GM21576 (cell line): ENCODE results near the gene ACSM2A.
"Not testable (repeated sequence)": the region's sequence is repeated elsewhere in the genome, so short reads cannot be mapped to it uniquely, and the experiment has no call there.

Experiments
- ATAC-seq: cut with Tn5 transposase; IDR thresholded peaks from one replicate; pipeline ENCODE4 v1.9.1; 2021; ENCODE audit warnings: mild to moderate bottlenecking, moderate library complexity; ENCODE audit not compliant: unreplicated experiment

ACSM2A gene

DNA sequence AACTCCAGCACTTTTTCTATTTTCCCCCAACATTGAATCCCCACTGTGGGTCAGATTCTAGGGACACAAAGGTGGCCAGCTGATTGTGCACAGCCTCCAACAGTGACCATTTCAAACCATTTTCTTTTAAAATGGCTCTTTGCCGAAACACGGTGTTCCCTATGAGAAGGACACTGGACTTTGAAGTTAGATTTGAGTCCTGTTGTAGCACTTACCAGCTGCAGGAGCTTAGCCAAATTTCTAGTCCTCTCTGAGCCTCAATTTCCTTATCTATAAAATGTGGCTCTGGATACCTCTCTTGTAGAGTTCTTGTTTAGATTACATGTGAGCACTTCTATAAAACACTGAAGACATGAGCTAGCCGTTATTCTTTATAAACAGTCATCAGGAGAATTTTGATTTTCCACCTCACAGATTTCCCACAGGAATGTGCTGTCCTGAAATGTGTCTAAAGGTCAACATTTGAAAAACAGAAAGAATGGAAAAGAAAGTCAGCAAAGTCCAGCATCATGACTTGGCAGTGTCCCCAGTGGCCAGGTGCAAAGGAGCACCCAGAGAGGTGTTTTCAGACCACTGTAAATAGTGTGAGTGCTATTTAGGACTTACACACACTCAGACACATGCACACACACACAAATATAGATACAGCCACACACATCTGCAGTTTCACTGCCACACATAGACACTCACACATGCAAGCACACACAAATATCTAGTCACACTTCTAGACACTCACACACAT, 4.5 kb upstream of the ACSM2A start:
- ATAC-seq: not testable (repeated sequence)

DNA sequence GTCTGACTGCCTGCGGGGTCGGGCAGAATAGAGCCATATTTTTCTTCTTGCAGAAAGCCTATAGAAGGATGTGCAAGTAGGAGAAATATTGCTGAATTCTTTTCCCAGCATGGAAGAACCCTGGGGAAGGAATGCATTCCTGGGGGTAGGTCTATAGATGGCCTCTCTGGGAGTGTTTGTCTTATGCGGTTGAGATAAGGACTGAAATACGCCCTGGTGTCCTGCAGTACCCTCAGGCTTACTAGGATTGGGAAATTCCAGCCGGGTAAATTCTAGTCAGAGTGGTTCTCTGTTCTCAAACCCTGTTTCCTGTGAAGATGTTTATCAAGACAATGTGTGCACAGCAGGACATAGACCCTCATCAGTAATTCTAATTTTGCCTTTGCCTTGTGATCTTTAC, 2.3 kb downstream of the ACSM2A start:
- ATAC-seq: not testable (repeated sequence)

DNA sequence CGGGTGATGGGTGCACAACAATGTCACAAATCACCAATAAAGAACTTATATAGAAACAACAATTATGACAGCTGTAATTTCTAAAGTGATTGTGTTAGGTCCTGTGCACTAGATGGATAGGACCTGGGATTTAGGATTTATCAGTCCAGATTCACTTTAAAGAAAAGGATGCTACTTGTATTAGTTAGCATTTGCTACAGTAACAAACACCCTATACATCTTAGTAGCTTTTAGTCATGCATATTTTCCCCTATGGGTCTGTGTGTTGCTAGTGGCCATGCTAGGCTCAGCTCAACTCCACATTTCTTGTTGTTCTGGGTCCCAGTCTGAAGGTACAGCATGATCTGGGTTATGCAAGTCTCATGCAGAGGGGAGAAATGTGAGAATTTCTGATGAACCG, 7.9 kb downstream of the ACSM2A start:
- not testable (repeated sequence) for ATAC-seq

DNA sequence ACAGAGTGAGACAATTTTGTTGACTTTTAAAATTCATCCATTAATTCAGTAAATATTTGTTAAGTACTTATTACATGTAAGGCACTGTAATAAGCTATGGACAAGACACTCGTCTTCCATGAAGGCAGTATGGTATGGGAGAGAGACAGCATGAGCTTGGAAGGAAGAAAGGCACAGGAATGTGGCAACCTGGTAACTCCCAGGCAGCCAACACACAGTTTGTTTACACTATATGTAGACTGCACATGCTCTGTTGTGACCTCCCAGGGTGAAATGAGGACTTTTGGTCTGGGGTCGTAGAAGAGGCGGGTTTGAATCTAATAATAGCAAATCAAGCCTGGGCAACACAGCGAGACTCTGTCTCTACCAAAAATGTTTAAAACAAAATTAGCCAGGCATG, 9.0 kb downstream of the ACSM2A start:
- not testable (repeated sequence) for ATAC-seq

DNA sequence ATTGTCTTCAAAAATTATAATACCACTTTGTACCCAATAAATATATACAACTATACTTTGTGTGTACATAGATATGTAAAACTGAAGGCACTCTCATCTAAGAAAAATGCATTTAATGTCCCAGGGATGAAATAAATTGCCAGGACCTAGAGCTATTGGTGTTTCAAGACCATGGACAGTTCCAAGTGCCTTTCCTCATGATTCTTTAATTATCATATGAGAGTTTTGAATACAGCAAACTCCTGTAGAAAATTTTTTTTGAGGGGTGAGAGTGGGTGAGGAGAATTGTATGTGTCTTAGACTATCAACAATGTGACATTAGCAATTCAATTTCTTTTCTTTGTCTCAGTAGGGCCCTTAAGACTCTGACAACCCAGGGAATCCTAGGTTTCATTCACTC, 17.6 kb downstream of the ACSM2A start:
- ATAC-seq: not testable (repeated sequence)

DNA sequence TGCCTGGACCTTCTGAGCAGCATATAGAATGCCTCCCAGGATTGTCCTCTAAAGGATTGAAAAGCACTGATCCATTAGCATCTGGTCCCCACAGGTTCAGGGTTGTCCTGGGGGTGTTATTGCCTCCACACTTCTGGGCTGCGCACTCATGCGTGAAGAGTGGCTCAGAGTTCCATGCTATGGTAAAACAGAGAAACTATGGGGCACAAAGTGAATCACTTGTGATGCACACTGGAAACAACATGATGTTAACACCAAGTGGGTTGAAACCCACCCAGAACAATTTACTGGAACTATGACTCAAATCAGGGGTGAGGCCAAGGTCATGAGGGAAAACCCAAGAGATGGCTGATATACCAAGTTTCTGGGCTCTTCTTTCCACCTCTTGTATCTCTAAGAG, 18.6 kb downstream of the ACSM2A start:
- ATAC-seq: not testable (repeated sequence)

DNA sequence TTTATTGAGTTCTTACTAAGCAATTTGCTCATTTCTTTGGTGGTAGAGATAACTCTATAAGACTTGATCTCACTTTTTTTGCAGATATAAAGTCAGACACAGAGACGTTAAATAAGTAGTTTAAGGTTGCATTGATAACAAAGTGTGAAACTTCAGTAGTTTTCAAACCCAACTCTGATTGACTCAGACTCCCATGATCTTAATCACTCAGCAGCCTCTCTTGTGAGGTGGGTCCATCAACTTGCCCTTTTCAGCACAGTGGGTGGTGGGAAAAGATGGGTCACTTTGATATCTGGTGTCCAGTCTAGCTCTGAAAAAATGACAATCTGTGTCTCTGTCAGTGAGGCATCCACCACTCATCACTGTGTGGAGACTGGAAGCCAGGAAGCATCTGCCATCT, 19.4 kb downstream of the ACSM2A start:
- ATAC-seq: not testable (repeated sequence)

DNA sequence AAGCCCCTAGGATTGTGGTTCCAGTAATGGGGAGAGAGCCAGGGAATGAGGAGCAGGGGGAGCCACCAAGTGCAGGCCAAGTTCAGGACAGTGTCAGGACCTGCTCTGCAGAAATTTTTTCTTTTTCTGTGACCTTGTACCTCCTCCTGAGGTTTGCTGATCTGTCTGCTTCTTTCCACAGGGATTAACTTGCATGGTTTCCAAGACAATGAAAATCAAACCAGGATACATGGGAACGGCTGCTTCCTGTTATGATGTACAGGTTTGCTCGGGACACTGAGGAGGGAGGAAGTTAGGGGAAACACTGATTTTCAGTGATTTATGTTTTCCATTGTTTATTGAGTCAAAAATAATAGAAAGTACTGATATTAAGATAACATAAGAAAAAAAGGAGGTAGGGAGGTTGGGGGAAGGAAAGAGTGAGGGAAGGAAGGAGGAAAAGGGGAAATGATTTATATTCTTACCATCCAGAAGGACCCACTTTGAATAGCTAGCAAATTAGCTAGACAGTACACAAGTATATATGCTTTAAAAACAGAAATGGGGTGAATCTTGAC, 25.9 kb downstream of the ACSM2A start:
- not testable (repeated sequence) for ATAC-seq

DNA sequence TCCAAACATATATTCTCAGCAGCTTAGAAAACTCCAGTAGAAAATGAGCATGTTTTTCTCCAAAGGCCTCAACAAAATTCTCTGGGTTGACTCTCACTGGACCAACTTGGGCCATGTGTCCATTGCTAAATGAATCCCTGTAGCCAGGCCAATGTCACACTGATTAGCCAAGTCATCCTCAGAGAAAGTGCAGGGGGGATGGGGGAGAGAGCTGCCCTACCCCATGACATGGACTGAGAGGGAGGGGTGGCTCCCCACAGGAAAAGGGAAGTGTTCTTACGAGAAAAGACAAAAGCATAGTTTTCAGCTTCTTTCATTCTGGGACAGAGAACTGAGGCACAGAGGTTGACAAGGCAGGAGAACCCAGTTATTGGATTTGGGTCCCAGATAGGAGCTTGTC, 32.7 kb downstream of the ACSM2A start:
- ATAC-seq: not testable (repeated sequence)

DNA sequence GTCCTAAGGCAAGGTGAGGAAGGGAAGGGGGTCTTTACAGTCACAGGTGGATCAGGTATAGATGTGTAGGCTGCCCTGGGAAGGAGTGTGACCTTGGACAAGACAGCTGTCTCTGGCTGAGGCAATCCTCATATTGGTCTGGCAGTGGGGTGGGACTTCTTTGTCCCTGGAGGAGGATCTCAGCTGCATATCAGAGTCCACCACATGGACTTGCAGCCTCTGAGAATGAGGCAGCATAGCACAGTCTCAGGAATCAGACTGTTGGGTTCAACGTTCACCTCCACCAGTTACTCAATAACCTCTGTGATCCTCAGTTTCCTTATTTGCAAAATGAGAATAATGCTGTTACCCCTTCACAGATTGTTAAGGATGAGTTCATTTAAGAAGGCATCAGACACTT, 33.4 kb downstream of the ACSM2A start:
- ATAC-seq: no peak

DNA sequence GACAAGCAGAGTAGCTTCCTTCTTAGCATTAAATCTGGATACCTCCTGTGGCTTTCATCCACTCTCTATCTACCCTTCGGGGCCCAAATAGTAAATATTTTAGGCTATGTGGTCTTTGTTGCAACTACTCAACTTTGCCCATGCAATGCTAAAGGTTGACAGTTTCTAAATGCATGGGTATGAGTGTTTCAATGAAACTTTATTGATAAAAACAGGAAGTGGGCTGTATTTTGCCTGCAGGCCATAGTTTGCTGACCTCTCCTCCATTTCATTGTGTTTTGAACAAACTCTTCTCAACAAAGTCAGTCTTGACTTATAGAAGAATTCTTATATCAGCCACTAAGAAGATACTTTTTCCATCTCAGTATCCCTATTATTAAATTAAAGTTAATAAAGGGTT, 34.1 kb downstream of the ACSM2A start:
- no peak for ATAC-seq

DNA sequence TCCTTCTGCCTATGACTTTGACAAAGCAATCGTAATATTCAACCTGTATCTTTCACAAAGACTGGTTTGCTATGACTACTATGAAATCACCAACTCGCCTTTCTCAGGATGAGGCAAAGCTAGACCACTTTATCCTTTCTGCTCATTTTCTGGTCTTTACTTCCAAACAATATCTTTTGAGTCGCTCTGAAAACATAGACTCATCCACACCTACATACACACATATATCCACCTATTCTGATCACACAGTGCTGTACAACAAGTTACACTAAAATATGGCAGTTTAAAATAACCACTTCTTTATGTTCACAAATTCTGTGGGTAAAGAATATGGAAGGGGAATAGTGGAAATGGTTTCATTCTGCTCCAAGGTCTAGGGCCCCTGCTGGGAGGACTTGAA, 39.7 kb downstream of the ACSM2A start:
- ATAC-seq: not testable (repeated sequence)

DNA sequence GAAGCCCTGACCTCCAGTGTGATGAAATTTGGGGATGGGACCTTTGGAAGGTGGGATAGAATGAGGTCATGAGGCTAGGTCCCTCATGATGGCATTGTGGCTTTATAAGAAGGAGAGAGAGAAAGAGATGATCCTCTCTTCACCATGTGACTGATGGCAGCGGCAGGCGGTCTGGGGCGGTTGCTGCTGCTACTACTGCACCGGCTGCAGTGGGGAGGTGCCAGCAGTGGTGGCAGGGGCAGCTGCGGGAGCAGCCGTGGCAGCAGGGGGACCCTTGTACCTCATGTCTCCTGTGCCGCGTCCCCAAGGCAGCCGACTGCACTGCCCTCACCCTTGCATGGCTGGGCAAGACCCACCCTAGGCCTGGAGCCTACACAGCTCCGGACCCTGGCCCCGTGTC, 40.1 kb downstream of the ACSM2A start:
- not testable (repeated sequence) for ATAC-seq

DNA sequence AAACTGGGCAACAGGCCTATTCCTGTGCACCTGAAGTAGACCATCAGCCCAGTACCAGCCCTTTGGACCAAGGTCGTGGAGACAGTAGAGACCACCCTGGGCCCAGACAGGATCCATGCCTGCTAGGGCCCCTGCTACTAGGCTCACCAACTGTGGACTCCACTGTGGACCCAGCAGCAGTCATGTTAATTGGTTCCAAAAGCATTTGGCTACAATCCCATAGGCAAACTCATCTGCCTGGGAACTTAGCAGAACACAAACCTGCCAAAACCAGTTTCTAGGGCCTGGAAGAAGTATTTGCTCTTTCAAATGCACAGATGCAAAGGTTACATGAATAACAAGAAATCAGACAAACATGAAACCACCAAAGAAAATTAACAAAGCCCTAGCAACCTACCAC, 53.1 kb downstream of the ACSM2A start:
- ATAC-seq: no peak

DNA sequence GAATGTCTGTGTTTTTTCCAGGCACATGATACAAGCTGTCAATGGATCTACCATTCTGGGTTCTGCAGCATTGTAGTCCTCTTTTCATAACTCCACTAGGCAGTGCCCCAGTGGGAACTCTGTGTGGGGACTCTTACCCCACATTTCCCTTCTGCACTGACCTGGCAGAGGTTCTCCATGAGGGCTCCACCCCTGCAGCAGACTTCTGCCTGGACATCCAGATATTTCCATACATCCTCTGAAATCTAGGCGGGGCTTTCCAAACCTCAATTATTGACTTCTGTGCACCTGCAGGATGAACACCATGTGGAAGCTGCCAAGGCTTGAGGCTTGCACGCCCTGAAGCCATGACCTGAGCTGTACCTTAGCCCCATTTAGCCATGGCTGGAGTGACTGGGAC, 56.0 kb downstream of the ACSM2A start:
- no peak for ATAC-seq

DNA sequence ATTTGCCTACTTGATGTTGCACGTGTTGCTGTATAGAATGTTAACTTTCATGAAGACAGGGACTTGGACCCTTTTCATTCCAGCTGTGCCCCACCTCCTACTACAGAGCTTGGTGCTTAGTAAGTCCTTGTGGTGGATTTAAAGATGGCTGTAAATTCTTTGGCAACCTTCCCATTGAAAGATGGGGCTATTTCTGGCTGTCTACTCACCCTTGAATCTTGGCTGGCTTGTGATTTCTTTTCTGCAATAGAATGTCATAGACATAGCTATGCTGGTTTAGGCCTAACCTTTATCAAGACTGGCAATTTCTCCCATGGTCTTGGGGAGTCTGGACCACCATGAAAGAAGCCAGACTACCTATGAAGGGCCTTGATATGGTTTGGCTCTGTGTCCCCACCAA, 59.0 kb downstream of the ACSM2A start:
- no peak for ATAC-seq

DNA sequence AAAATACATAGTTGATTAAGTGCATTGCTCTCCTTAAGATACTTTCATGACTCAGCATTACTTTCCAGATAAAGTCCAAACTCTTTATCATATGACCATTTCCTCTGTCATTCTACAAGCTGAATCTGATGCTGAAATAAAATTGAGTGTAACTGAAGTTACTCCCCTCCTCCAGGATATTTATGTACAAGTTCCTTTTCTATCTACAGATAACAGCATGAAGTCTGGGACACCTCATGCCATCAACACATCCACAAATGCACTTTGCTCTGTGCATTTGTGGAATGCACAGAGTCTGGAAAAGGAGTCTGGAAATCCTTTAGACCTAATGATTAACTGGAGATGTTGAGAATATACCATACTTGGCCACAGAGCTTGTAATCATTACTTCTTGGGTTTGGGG, 64.4 kb downstream of the ACSM2A start:
- ATAC-seq: no peak

DNA sequence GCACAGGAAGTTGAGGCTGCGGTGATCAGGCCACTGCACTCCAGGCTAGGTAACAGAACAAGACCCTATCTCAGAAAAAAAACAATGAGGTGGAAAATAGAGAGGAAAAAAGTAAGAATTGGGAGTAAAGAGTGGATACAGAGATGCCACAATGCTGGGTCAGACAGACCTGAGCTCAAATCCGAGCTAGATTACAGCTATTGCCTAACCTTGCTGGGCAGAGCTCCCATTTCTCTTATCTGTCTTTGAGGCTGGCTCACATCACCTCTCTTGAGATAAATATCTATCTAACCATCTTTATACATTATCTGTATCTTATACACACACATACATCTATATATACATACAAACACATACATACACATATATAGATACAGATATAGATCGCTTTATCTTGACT, 65.8 kb downstream of the ACSM2A start:
- no peak for ATAC-seq

DNA sequence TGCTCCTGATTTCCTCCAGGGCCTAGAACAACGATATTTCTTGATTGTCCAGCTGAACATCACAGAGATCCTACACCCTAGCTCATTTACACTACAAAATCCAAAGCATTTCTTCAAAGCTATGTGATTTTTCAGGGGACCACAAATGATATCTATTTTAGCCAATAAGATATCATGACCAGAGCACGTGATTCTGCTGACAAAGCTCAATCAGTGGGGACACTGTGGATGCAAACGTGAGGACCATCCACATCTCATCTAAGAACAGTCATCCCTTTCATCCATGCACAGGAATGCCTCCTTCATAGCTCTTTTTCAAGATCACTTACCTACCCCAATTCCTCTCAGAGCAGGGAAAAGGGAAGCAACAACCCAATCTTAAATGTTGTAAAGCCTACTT, 67.9 kb downstream of the ACSM2A start:
- ATAC-seq: no peak

DNA sequence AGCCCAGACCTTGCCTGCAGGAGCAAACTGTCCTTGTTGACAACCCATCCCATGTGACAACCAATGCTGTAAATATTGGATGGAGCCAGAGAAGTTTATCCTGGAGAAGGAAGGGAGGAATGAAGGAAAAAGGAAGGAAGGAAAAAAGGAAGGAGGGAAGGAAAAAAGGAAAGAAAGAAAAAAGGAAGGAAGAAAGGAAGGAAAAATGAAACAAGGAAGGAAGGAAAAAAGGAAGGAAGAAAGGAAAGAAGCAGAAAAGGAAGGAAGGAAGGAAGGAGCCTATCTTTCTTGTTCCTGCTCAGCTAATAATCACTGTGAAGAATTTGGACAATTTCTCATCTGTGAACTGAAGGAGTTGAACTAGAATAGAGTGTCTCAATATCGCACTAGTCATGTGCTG, 68.8 kb downstream of the ACSM2A start:
- no peak for ATAC-seq

DNA sequence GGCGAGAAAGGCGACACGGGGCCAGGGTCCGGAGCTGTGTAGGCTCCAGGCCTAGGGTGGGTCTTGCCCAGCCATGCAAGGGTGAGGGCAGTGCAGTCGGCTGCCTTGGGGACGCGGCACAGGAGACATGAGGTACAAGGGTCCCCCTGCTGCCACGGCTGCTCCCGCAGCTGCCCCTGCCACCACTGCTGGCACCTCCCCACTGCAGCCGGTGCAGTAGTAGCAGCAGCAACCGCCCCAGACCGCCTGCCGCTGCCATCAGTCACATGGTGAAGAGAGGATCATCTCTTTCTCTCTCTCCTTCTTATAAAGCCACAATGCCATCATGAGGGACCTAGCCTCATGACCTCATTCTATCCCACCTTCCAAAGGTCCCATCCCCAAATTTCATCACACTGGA, 80.5 kb downstream of the ACSM2A start:
- not testable (repeated sequence) for ATAC-seq

DNA sequence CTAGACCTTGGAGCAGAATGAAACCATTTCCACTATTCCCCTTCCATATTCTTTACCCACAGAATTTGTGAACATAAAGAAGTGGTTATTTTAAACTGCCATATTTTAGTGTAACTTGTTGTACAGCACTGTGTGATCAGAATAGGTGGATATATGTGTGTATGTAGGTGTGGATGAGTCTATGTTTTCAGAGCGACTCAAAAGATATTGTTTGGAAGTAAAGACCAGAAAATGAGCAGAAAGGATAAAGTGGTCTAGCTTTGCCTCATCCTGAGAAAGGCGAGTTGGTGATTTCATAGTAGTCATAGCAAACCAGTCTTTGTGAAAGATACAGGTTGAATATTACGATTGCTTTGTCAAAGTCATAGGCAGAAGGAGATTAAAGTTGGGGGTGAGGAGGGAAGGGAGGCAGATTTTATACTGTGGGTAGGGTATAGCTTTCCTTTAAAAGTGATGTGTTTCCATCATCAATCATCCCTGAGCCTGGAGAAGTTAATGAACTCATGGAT, 81.0 kb downstream of the ACSM2A start:
- ATAC-seq: not testable (repeated sequence)

DNA sequence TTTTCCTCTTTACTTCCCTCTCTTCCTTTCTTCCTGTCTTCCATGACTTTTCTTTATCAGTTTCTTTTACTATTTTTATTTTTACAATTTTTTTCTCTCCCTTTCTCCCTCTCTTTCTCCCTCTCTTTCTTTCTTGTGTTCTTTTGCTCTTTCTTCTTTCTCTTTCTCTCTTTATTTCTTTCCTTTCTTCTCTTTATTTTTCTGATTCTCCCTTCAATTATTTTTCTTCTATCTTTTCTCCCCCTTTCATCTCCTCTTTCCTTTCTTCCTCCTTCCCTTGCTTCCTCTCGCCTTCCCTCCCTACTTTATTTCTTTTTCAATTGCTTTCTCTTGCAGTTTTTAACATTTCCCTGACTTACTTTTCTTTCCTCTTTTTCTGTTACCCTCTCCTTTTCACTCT, 85.3 kb downstream of the ACSM2A start:
- not testable (repeated sequence) for ATAC-seq
